ENCODE results near the gene ZNF84. TPM values are rescaled to one million over a fixed set of nuclear protein-coding genes. Genes with fewer than 3 reads are reported as not detected.

Gene ZNF84
- 10 to 100 TPM; 15.0 to 29.5 (median 23.1) TPM for total RNA-seq

GRCh38 chr12:133037207-133038005 lies at the start of gene ZNF84:
Gene ZNF84 (plus strand): TSS chr12:133037509. CDS start chr12:133041468, 3,959 bp downstream.
- TF ChIP-seq, protein P1, sequence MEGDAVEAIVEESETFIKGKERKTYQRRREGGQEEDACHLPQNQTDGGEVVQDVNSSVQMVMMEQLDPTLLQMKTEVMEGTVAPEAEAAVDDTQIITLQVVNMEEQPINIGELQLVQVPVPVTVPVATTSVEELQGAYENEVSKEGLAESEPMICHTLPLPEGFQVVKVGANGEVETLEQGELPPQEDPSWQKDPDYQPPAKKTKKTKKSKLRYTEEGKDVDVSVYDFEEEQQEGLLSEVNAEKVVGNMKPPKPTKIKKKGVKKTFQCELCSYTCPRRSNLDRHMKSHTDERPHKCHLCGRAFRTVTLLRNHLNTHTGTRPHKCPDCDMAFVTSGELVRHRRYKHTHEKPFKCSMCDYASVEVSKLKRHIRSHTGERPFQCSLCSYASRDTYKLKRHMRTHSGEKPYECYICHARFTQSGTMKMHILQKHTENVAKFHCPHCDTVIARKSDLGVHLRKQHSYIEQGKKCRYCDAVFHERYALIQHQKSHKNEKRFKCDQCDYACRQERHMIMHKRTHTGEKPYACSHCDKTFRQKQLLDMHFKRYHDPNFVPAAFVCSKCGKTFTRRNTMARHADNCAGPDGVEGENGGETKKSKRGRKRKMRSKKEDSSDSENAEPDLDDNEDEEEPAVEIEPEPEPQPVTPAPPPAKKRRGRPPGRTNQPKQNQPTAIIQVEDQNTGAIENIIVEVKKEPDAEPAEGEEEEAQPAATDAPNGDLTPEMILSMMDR (IDR thresholded peaks at IDR 0.05; ENCODE audit: low read depth), result no peak

DNA sequence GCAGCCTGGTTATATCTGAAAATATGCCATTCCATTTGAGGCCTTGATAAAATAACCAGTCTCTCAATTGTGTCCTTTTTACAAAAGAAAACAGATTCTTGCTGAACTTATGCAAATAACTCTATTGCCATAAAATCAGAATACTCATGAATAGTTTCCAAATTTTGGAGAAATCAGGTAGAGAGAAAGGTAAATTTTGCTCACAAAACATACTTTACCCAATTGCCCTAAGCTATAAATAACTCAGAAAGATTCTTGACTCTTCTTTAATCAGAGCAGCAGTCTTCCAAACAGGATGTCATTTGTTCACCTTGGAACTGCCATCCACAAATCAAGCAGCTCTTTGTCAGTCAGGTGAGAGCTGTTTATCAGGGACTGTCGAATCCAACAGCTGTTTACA lies 38.6 kb upstream of the ZNF84 start:
- TF ChIP-seq, protein P1 (IDR thresholded peaks at IDR 0.05; ENCODE audit: low read depth), result no peak

GRCh38 chr12:133010657-133011297 lies 26.5 kb upstream of the ZNF84 start:
- TF ChIP-seq, protein P1 (IDR thresholded peaks at IDR 0.05; ENCODE audit: low read depth), result no peak

GRCh38 chr12:133023566-133023965 lies 13.7 kb upstream of the ZNF84 start:
- TF ChIP-seq, protein P1 (IDR thresholded peaks at IDR 0.05; ENCODE audit: low read depth), result no peak

DNA sequence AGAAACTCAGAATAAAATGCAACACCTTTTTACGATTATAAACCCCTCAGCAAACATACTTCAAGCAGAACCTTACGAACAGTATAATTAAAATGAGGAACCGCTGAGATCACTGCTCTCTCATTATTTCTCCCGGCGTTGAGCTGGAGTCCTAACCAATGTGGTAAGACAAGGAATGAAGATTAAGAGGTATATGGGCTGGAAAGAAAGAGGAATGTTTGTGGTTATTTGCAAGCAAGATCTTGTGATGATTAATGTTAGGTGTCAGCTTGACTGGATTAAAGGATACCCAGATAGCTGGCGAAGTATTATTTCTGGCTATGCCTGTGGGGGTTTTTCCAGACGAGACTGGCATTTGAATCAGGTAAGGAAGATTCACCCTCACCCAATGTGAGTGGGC lies 10.3 kb upstream of the ZNF84 start:
- TF ChIP-seq, protein P1 (IDR thresholded peaks at IDR 0.05; ENCODE audit: low read depth), result no peak

- TF ChIP-seq, protein P1 (IDR thresholded peaks at IDR 0.05; ENCODE audit: low read depth), result no peak
Observed at GRCh38 chr12:133038118-133038709, 905 bp downstream of the ZNF84 start.

DNA sequence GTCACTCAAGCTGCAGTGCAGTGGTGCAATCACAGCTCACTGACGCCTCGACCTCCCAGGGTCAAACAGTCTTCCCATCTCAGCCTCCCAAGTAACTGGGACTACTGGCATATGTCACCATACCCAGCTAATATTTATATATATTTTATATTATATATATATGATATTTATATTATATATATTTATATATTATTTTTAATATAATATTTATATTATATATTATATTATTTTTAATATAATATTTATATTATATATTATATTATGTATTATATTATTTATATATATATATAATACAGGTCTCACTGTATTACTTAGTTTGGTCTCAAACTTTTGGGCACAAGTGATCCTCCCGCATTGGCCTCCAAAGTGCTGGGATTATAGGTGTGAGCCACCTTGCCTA lies 9.4 kb downstream of the ZNF84 start:
- TF ChIP-seq, protein P1 (IDR thresholded peaks at IDR 0.05; ENCODE audit: low read depth), result no peak
